ENCODE results near the gene CROCC2. TPM values are rescaled to one million over a fixed set of nuclear protein-coding genes. Genes with fewer than 3 reads are reported as not detected.

CROCC2 gene
- total RNA-seq, 1 donor from 2014 or later = 0.30 TPM

- DNase-seq = no peak
Measured at GRCh38 chr2:241038374-241039180, 132.4 kb downstream of the CROCC2 start.

- DNase-seq = no peak
Measured at GRCh38 chr2:241039416-241039815, 133.3 kb downstream of the CROCC2 start.

GRCh38 chr2:241040081-241040803 lies 134.1 kb downstream of the CROCC2 start:
- no peak for DNase-seq

- DNase-seq = no peak
Measured at GRCh38 chr2:241041589-241042158, 135.5 kb downstream of the CROCC2 start.

Other genes with a start within 250 kb of the CROCC2 start
- gene AQP12B, start 223.5 kb upstream of the CROCC2 start, total RNA-seq = not detected
- gene AQP12A, start 214.5 kb upstream of the CROCC2 start, total RNA-seq = not detected
- gene KIF1A, start 86.1 kb upstream of the CROCC2 start, total RNA-seq = 0.89 TPM
- 0.10 TPM for gene AGXT, start 37.5 kb upstream of the CROCC2 start, total RNA-seq
- 4.5 TPM for gene MAB21L4, start 10.2 kb upstream of the CROCC2 start, total RNA-seq
- gene SNED1, start 92.3 kb downstream of the CROCC2 start, total RNA-seq = 9.7 TPM
- 37.8 TPM for gene MTERF4, start 196.0 kb downstream of the CROCC2 start, total RNA-seq
- gene PASK, start 243.1 kb downstream of the CROCC2 start, total RNA-seq = 6.9 TPM
- gene PPP1R7, start 244.1 kb downstream of the CROCC2 start, total RNA-seq = 31.3 TPM